B cell (primary cell): Measurements from ENCODE around the gene REST. TPM values are rescaled to one million over a fixed set of nuclear protein-coding genes. Genes with fewer than 3 reads are reported as not detected.

ENCODE experiments used
- ATAC-seq: fragments of 200-7000 bp; cut with Tn5 transposase; one replicate; pipeline ENCODE4 v1.10.0; 2021; ENCODE audit warnings: low read depth, mild to moderate bottlenecking, moderate number of reproducible peaks, moderate library complexity
- CTCF ChIA-PET: fragments of 350-600 bp; sonication (Branson Sonifier 250); formaldehyde crosslinking; loops from one replicate; lab custom pipeline; 2021; ENCODE audit warnings: antibody characterized with exemption, inconsistent platforms; lab: Charles Lee
- POLR2A ChIA-PET: fragments of 350-600 bp; sonication (Branson Sonifier 250); formaldehyde crosslinking; loops from one replicate; lab custom pipeline; 2021; ENCODE audit warnings: antibody characterized with exemption; lab: Charles Lee
- DNase-seq: peaks from one replicate; pipeline ENCODE4 v3.0.0; 2013
- H2AFZ ChIP-seq: 2 replicates; pipeline ENCODE4 v1.6.1; 2012; ENCODE audit warnings: mild to moderate bottlenecking, low read depth, low read length; ENCODE audit not compliant: insufficient read depth, poor library complexity, severe bottlenecking
- H3K27ac ChIP-seq, 2 donors: 1 replicate in 1 of 2; 2 replicates in 1 of 2; pipeline ENCODE4 v1.5.1; 2012 to 2013; ENCODE audit warnings: low read length in 2 of 2, mild to moderate bottlenecking in 2 of 2, moderate library complexity in 1 of 2
- H3K27me3 ChIP-seq, 4 experiments: fragments of 200-600 bp in 1 of 4; sonication (generic) in 1 of 4; replicated peaks in 1 of 4; 1 replicate in 2 of 4; 2 replicates in 2 of 4; pipeline versions ENCODE4 v1.6.1 to v1.7.0; 2013 to 2016; ENCODE audit warnings: low read length in 3 of 4, mild to moderate bottlenecking in 2 of 4, mixed read lengths in 1 of 4, moderate library complexity in 1 of 4; ENCODE audit not compliant: insufficient read depth in 4 of 4, control insufficient read depth in 3 of 4; ENCODE audit errors: control extremely low read depth in 1 of 4
- H3K36me3 ChIP-seq, 2 experiments: replicated peaks in 1 of 2; 1 replicate in 1 of 2; 2 replicates in 1 of 2; pipeline versions ENCODE4 v1.6.1 to v1.7.1; 2013; ENCODE audit warnings: low read length in 1 of 2; ENCODE audit not compliant: insufficient read depth in 2 of 2, control insufficient read depth in 1 of 2; ENCODE audit errors: control extremely low read depth in 1 of 2, extremely low read depth in 1 of 2
- H3K4me1 ChIP-seq, 2 donors: fragments of 200-600 bp in 1 of 2; sonication (generic) in 1 of 2; 1 replicate in 1 of 2; 2 replicates in 1 of 2; pipeline versions ENCODE4 v1.5.1 to v1.6.1; 2013 to 2017; ENCODE audit warnings: low read length in 2 of 2; ENCODE audit not compliant: control insufficient read depth in 2 of 2, insufficient read depth in 2 of 2
- H3K4me2 ChIP-seq: replicated peaks from 2 replicates; pipeline ENCODE3; 2012; ENCODE audit warnings: mild to moderate bottlenecking, low read depth, low read length; ENCODE audit not compliant: poor library complexity, severe bottlenecking
- H3K4me3 ChIP-seq, 5 experiments: fragments of 200-600 bp in 1 of 5; sonication (generic) in 1 of 5; 1 replicate in 3 of 5; 2 replicates in 2 of 5; pipeline versions ENCODE4 v1.5.1 to v1.7.0; 2011 to 2016; ENCODE audit warnings: low read length in 4 of 5, mild to moderate bottlenecking in 4 of 5, low read depth in 2 of 5, control low read depth in 1 of 5, moderate library complexity in 1 of 5; ENCODE audit not compliant: insufficient read depth in 1 of 5; ENCODE audit errors: control extremely low read depth in 1 of 5, extremely low read depth in 1 of 5
- H3K79me2 ChIP-seq: fragments of 200-600 bp; sonication (generic); one replicate; pipeline ENCODE4 v1.6.0; 2016; ENCODE audit warnings: low read length; ENCODE audit not compliant: control insufficient read depth, insufficient read depth
- H3K9ac ChIP-seq: fragments of 200-600 bp; sonication (generic); 2 replicates; pipeline ENCODE4 v1.6.1; 2017; ENCODE audit warnings: mild to moderate bottlenecking, low read length, moderate library complexity
- H3K9me3 ChIP-seq, 3 donors: one replicate each; pipeline versions ENCODE4 v1.6.1 to v1.7.1; 2013; ENCODE audit warnings: low read length in 2 of 3; ENCODE audit not compliant: control insufficient read depth in 2 of 3, insufficient read depth in 1 of 3; ENCODE audit errors: control extremely low read depth in 1 of 3
- H4K20me1 ChIP-seq: 2 replicates; pipeline ENCODE4 v1.6.0; 2012; ENCODE audit warnings: mild to moderate bottlenecking, low read length; ENCODE audit not compliant: insufficient read depth, control insufficient read depth, poor library complexity, severe bottlenecking
- H3K27ac Mint-ChIP-seq: one replicate; pipeline ENCODE4 v1.8.0; 2021; ENCODE audit warnings: mixed read lengths
- H3K27me3 Mint-ChIP-seq: one replicate; pipeline ENCODE4 v1.8.0; 2021; ENCODE audit warnings: mixed read lengths
- H3K4me1 Mint-ChIP-seq: one replicate; pipeline ENCODE4 v1.8.0; 2021; ENCODE audit warnings: mixed read lengths
- H3K4me3 Mint-ChIP-seq: one replicate; pipeline ENCODE4 v1.8.0; 2021; ENCODE audit warnings: mixed read lengths
- H3K9me3 Mint-ChIP-seq: one replicate; pipeline ENCODE4 v1.8.0; 2022; ENCODE audit warnings: mixed read lengths; ENCODE audit not compliant: insufficient read depth
- CTCF ChIP-seq: fragments of 200-600 bp; IDR thresholded peaks from one replicate; pipeline ENCODE4 v1.8.0; 2022; ENCODE audit warnings: antibody characterized with exemption, mild to moderate bottlenecking
- EZH2 ChIP-seq: IDR thresholded peaks from 2 replicates; pipeline ENCODE4 v1.6.1; 2012; ENCODE audit warnings: borderline replicate concordance, low read depth, mild to moderate bottlenecking, moderate library complexity, low read length; ENCODE audit not compliant: insufficient read depth, poor library complexity, severe bottlenecking
- WGBS: methylation state at CpG from one replicate; pipeline ENCODE4 v1.1.5; 2013; ENCODE audit warnings: missing lambda C conversion rate; ENCODE audit not compliant: insufficient coverage; 5-methylcytosine and 5-hydroxymethylcytosine counted together
- intact Hi-C: fragments of 100-400 bp; cut with micrococcal nuclease; formaldehyde crosslinking; loops from one replicate; pipeline ENCODE4 v1.10.0; 2022
- polyA plus RNA-seq: library from polyadenylated mRNA; depleted of rRNA; stranded (reverse); fragments of >200 nt; gene quantifications from 2 replicates; pipeline ENCODE4 v1.2.3, GENCODE V29; 2012
- total RNA-seq, 2 donors: library from RNA; stranded (reverse); fragments of 120-200 nt in 1 of 2; gene quantifications; 1 replicate in 1 of 2; 2 replicates in 1 of 2; pipeline versions ENCODE4 v1.2.3 to v1.2.4, GENCODE V29; 2013 to 2022

Gene REST
- total and polyA plus RNA-seq, 2 donors (not counting 1 experiment from before 2014, with no cell fraction given), result 6.2 to 59.4 TPM

DNA sequence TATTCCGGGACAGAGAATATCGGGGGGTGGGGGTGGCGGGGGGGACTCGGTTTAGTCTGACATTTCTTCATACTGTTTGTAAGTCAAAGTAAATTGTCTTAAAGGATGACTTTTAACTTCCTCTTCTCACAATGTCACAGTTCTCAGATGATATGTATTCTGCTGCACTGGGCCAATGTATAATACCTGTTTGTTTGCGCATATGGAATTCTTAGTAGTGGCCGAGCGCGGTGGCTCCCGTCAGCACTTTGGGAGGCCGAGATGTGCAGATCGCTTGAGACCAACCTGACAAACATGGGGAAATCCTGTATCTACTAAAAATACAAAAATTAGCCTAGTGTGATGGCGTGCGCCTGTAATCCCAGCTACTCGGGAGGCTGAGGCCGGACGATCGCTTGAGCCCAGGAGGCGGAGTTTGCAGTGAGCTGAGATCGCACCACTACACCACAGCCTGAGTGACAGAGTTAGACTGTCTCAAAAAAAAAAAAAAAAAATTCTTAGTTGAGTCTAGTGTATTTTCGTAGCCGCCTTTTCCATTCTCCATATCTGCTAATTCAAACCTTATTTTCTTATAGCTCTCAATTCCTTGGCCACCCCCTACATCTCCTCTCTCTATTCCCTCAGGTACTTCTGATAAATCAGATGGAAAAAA, 71.8 kb downstream of the REST start:
- Mint-ChIP-seq H3K4me3 (peak overlapping the region; percentile 100), H3K27me3 (no peaks in the 10 kb centered on the region), H3K4me1 (peaks cover 60% of the 10 kb centered on the region), H3K27ac (peak overlapping the region; percentile 98), H3K9me3 (no peaks in the 10 kb centered on the region)
- no peaks in the 10 kb centered on the region for H3K27me3 ChIP-seq
- DNase-seq, result peak; percentile 41
- POLR2A ChIA-PET, result interaction anchor here (1.2 to 3.4 kb wide), 3 partner anchors 70 to 592 kb away, joined by 3 to 18 read pairs (median 10); partner anchors contain the start of genes AASDH and REST
- peak overlapping the region; percentile 95 for H3K4me2 ChIP-seq
- peak overlapping the region; percentile 89 for H2AFZ ChIP-seq
- intact Hi-C loops, result loop anchor here (1.0 to 5.0 kb wide), 5 partner anchors 157 to 1582 kb away; partner anchors contain the start of genes AASDH, CLOCK, EXOC1 and SPINK2
- H4K20me1 ChIP-seq, result peaks cover 68% of the 10 kb centered on the region
- peak overlapping the region; percentile 73 to 84 for H3K27ac ChIP-seq
- no peaks in the 10 kb centered on the region for H3K9me3 ChIP-seq
- no peak for ATAC-seq
- CTCF ChIA-PET, result interaction anchor here (0.7 to 2.6 kb wide), 5 partner anchors 12 to 143 kb away, joined by 4 to 12 read pairs (median 4); partner anchors contain the start of gene REST
- H3K36me3 ChIP-seq, result peaks cover 0 to 3% of the 10 kb centered on the region in 2 experiments
- no peak for TF ChIP-seq CTCF
- no peak for TF ChIP-seq EZH2
- H3K4me1 ChIP-seq, result peaks cover 38 to 40% of the 10 kb centered on the region in 2 donors
- H3K79me2 ChIP-seq, result peaks cover 90% of the 10 kb centered on the region
- WGBS, result 4% methylated on average over 5 of the region's 21 CpGs
- peak overlapping the region; percentile 88 for H3K9ac ChIP-seq
- peak overlapping the region; percentile 74 to 95 (median 91) for H3K4me3 ChIP-seq

DNA sequence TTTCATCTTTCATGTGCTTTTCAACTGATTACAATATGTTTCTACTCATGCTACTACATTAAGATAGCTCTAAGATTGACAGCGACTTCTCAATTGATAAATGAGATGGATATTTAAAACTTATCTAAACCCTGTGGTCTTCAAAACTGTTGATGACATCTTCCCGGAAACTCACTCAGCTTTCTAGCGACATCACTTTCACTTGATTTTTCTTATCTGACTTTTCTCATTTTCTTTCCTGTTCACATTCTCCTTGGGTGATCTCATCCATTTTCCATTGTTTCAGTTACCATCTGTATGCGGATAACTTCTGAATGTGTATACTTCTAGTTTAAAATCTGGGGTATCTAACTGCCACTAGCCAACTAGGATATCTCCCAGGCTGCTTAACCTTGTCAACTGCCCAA, 74.1 kb downstream of the REST start:
- ChIA-PET POLR2A (no interaction called here), CTCF (no interaction called here)
- no peak for TF ChIP-seq CTCF
- no peak for TF ChIP-seq EZH2
- Histone ChIP-seq H3K36me3 (peaks cover 0 to 12% of the 10 kb centered on the region in 2 experiments), H3K79me2 (peaks cover 89% of the 10 kb centered on the region), H3K27ac (peak overlapping the region in 1 of 2 donors; percentile 31), H3K4me3 (no peak overlapping the region), H3K9ac (no peak overlapping the region), H4K20me1 (peaks cover 68% of the 10 kb centered on the region), H3K4me2 (peak overlapping the region; percentile 17), H3K9me3 (no peaks in the 10 kb centered on the region), H3K27me3 (no peaks in the 10 kb centered on the region), H2AFZ (no peak overlapping the region), H3K4me1 (peaks cover 18 to 30% of the 10 kb centered on the region in 2 donors)
- intact Hi-C loops, result no loop called here
- peaks cover 55% of the 10 kb centered on the region for H3K4me1 Mint-ChIP-seq
- no peak overlapping the region for H3K27ac Mint-ChIP-seq
- H3K9me3 Mint-ChIP-seq, result no peaks in the 10 kb centered on the region
- ATAC-seq (no peak), DNase-seq (no peak)
- no peaks in the 10 kb centered on the region for H3K27me3 Mint-ChIP-seq
- H3K4me3 Mint-ChIP-seq, result peak overlapping the region; percentile 1
- WGBS, result 85% methylated on average over 2 of the region's 4 CpGs
